Heart left ventricle (tissue), 13 donors: Measurements from ENCODE around the gene PRRG2.

ENCODE experiments used
- CTCF ChIP-seq, 12 donors: fragments of 200-600 bp; sonication (generic) in 4 of 12; IDR thresholded peaks; one replicate each; pipeline versions ENCODE4 v1.5.0 to v1.8.0; 2018 to 2022; ENCODE audit warnings: antibody characterized with exemption in 12 of 12, mild to moderate bottlenecking in 5 of 12
- POLR2A ChIP-seq, 2 donors: fragments of 450-650 bp; IDR thresholded peaks; one replicate each; pipeline ENCODE4 v1.6.1; 2017; ENCODE audit warnings: antibody characterized with exemption in 2 of 2, mild to moderate bottlenecking in 2 of 2, moderate library complexity in 2 of 2
- donor health status: ischemic (EF 13 %, LVEDD 7.1; RV severe dilation, severe dysfunction).
- donor health status: DM: no; HTN: yes; CAD: no.
- donor health status: DM: no; HTN: no; CAD: no.
- donor health status: ischemic (EF 25% LVEDD 6.9; RV normal size, moderate dysfunction).
- donor health status: ischemic (EF 25% LVEDD 5.7; RV mildly dilated, moderate dysfunction).
- donor health status: ischemic (EF 35%, LVEDD 5.7; RV mildly dilated, moderate dysfunction).
- donor health status: nonischemic (EF 11% LVEDD 7.7; RV severe dilation, severe dysfunction).
- donor health status: DM: yes; HTN: yes; CAD: no.
- donor health status: PGD.
- donor health status: ischemic (EF 29% LVEDD 5.4; RV normal size, mild dysfunction).
- donor health status: nonischemic (EF 23%, LVEDD 6.1; RV moderate dilation, normal function).

- TF ChIP-seq CTCF (IDR thresholded peaks at IDR 0.05) (no peak), POLR2A (IDR thresholded peaks at IDR 0.05) (no peak)
These were observed 7.7 kb upstream of the PRRG2 start for GRCh38 chr19:49573425-49573824.
